Vein endothelial cell (primary cell): ENCODE measurements around the gene SYTL1. TPM values are rescaled to one million over a fixed set of nuclear protein-coding genes. Genes with fewer than 3 reads are reported as not detected.

Source experiments
- small RNA-seq: library from RNA; depleted of rRNA; stranded (forward); fragments of <200 nt; gene quantifications from one replicate; pipeline ENCODE3, GENCODE V24; 2012
- total RNA-seq: library from RNA; depleted of rRNA; stranded (reverse); fragments of >200 nt; gene quantifications from 2 replicates; pipeline ENCODE4 v1.2.3, GENCODE V29; 2012

SYTL1 gene, protein sequence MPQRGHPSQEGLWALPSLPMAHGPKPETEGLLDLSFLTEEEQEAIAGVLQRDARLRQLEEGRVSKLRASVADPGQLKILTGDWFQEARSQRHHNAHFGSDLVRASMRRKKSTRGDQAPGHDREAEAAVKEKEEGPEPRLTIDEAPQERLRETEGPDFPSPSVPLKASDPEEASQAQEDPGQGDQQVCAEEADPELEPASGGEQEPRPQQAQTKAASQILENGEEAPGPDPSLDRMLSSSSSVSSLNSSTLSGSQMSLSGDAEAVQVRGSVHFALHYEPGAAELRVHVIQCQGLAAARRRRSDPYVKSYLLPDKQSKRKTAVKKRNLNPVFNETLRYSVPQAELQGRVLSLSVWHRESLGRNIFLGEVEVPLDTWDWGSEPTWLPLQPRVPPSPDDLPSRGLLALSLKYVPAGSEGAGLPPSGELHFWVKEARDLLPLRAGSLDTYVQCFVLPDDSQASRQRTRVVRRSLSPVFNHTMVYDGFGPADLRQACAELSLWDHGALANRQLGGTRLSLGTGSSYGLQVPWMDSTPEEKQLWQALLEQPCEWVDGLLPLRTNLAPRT
- under 0.01 and 0.10 TPM in 2 replicates for total RNA-seq

DNA sequence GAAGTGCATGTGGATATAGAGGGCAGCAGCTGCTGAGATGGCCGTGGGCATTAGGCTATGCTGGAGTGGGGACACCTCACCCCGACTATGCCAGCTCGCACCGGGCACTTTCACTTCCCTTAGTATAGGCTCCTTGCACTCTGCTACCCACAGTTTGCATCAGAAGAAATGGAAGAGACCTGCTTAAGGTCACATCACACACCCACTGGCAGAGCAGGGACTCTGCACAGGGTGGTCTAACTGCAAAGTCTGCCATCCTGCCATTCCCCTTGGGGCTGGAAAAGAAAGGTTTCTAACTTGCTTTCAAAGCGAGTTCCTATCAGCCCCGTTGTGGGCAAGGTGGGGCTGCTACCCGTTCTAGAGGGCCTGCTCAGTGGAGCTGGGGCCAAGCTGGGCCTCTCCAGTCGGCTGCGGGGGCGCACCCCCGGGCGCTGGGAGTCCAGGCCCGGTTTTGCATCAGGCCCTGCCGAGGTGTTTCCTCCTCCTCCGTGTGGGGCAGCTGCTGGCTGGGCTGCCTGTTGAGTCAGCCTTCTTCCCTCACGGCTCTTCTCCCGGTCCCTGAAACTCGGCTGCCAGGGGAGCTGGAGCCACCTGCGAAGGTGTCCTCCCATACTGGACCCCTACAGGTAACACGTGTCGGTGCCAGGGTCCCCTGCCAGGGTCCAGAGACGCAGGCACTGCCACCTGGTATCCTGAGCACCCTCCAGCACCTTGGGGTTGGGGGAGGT lies at the start of gene SYTL1:
TSS of gene SYTL1 (plus strand) at position 498 of the 728 bp plus-strand sequence. CDS start 3,313 bp downstream, outside the sequence.

DNA sequence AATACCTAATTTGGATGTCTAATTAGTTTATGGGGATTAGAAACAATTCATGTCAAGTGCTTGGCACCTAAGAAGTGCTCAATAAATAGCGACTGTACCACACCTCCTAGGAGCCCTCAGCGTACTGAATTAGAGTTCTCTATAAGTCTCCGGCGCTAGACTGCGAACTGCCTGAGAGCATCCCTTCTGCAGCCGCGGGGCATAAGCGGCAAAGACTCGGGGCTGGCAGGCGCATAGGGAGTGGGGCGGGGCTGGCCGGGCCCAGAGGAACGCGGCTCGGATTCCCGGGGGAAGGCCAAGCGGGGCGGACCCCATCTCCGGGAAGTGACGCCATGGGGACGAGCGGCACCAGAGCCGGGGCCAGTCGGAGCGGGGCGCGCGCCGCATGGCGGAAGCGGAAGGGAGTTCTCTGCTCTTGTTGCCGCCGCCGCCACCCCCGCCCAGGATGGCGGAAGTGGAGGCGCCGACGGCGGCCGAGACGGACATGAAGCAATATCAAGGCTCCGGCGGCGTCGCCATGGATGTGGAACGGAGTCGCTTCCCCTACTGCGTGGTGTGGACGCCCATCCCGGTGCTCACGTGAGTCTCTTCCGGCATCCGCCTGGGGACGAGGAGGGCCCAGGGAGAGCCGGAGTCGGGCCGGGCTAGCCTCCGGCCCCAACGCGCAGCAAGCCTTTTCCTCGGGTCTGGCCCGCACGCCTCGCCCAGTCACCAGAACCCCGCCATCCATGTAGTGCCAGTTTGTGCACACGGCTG lies 19.8 kb upstream of the SYTL1 start, which contains the start of gene TMEM222:
TSS of gene TMEM222 (plus strand) at position 351 of the 756 bp plus-strand sequence. CDS start at position 386, 35 bp downstream.

DNA sequence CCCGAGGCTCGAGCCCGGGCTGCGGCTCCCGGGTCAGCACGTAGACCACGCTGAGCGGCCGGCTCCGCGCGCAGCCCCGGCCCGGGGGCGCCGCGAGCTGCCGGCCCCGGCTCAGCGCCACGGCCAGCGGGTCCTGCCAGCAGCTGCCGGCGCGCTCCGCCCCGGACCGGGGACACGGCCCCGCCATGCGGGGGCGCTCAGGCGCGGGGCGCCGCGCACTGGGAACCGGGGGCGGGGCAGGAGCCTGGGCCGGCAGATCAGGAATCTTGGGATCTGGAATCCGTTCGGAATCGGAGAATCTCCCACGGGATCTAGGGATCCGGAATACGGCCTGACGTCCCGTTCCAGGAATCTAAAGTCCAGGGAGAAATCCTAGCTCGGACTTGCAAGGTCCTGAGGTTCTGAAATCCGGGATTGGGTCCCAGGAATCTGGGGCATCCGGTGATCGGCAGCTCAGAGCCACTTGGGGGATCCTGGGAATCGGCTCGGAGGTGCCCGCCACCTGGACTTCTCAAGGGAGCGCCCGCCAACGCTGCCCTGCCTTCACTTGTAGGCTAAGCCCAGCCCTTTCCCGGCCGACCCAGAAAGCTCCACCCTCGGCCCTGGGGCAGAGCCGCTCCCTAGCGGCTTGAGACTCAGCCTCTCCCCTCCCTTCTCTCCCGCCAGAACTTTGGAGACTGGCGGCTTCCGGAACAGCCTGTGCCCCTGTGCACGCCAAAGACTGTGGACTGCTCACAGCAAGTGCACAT lies 24.8 kb downstream of the SYTL1 start, which contains the start of gene MAP3K6:
TSS of gene MAP3K6 (minus strand) at position 551 of the 749 bp plus-strand sequence. CDS start at position 187, 364 bp downstream.

DNA sequence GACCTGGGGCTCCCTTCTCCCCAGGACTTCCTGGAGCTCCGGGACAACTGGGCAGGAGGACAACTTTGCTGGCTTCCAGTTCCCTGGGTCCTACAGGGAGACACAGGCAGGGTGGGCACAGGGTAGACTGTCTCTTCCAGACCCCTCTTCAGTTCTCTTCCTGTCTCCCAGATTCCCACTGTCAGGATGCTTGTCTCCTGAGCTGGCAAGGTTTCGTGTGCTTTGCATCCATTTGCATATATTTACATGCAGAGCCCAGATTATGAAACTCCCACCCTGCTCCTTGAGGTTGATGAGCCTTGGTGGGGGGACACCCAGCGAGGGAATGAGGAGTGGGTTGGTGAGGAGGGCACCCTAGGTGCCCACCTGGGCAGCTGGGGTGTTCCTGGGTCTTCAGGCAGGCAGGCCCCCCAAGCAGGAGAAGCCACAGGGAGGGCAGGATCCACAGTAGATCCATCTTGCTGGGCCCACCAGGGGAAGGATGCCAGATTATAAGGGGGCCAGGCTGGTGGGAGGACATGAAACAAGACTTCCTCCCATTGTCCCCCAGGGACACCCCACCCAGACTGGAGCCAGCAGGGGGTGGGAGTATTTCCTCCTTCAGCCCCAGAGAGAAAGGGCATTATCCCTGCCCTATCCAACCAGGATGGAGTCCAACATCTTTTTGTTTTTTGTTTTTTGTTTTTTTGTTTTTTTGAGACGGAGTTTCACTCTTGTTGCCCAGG lies 32.7 kb downstream of the SYTL1 start, which contains the start of gene FCN3:
TSS of gene FCN3 (minus strand) at position 463 of the 725 bp plus-strand sequence. CDS start at position 457, 6 bp downstream.

DNA sequence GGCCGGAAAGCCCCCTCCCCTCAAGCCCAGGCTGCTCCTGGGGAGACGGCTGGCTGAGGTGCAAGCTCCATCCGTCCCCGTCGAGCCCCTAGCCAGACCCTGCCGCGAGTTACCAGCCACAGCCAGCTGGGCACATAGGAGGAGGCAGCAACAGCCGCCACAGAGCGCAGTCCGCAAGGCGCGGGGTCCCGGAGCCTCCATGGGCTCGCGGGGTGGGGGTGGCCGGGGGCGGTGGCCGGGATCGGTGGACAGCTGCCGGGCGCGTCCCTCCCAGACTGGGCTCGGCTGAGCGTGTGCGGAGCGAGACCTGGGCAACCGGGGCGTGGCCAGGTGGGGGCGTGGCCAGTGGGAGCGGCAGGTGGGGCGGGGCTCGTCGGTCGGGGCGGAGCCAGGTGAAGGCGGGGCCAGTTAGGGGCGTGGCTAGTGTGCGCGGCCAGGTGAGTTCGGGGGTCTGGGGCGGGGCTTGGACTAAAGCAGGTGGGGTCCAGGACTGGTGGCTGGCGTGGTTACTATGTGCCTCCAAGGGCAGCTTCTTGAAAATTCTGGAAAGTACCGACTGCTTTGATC lies 41.3 kb downstream of the SYTL1 start, which contains the start of gene CD164L2:
TSS of gene CD164L2 (minus strand) at position 295 of the 567 bp plus-strand sequence. CDS start at position 201, 94 bp downstream.

DNA sequence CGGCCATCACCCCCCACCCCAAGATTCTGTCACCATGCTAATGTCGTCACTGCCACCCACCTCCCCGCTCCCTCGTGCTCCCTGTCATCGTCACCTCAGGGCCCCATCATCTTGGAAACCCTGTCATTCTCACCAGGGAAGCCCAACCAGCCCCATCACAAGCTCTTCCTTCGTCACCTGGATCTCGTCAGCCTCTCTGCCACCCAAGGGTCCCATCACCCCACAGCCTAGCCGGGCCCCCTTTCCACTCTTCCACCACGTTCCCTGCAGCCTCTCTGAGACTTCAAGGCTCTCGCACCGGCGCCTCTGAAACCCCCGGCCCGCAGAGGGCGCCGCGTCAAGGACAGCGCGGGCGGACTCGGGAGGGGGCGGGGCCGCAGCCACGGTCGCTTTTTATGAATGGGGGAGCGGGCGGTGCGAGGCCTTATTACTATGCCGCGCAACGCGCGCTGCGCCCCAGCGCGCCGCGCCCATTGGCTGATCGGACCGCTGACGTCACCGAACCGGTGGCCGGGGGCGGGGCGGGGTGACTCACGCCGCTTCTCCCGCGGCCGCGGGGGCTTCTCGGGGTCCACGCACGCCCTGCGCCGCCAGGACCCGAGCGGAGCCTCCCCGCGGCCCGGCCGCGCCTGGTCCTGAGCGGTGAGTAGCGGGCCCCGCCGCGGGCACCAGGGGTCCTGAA lies 50.4 kb downstream of the SYTL1 start, which contains the start of gene GPR3:
TSS of gene GPR3 (plus strand) at position 527 of the 682 bp plus-strand sequence. CDS start 1,177 bp downstream, outside the sequence.

Small RNA genes within 50 kb of the gene (small RNA-seq; reads per million reads assigned to genes)
- gene RNU6-48P: 0.37 reads per million, percentile 18 among the genes with 10 or more reads in this experiment

Other genes starting within 250 kb of the SYTL1 start
- gene SLC9A1, start 186.9 kb upstream of the SYTL1 start, total RNA-seq: 12.7 and 13.0 TPM in 2 replicates
- gene WDTC1, start 107.4 kb upstream of the SYTL1 start, total RNA-seq: 22.4 and 30.4 TPM in 2 replicates
- gene TMEM222, start 19.9 kb upstream of the SYTL1 start, total RNA-seq: 29.4 and 41.2 TPM in 2 replicates
- gene MAP3K6, start 24.9 kb downstream of the SYTL1 start, total RNA-seq: 13.4 and 16.9 TPM in 2 replicates
- gene FCN3, start 32.8 kb downstream of the SYTL1 start, total RNA-seq: 0.33 and 0.48 TPM in 2 replicates
- not detected in 2 replicates for gene CD164L2, start 41.3 kb downstream of the SYTL1 start, total RNA-seq
- gene GPR3, start 50.6 kb downstream of the SYTL1 start, total RNA-seq: 0.98 and 2.6 TPM in 2 replicates
- 57.8 and 64.7 TPM in 2 replicates for gene WASF2, start 148.1 kb downstream of the SYTL1 start, total RNA-seq